ENCODE results near the gene C6orf120.

C6orf120 gene

DNA sequence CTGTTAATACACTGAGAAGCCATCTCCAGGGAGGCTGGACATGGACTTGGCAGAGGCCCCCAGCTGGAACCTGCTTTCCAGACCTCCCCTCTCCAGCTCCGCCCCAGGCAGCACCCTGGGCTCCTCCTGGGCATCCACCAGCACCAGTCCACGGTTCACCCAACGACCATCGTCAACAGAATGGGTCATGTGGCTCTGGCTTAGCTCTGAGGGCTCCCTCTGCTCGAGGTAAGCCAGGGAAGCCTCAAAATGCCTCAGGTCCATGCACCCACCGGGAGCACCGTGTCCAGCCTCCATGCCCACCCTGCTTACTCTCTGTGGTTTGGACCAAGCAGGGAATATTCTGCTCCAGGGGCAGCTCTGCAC lies 40.6 kb upstream of the C6orf120 start:
- DNase-seq (ENCODE audit: insufficient read length, low spot score), result no peak
- TF ChIP-seq SPI1 (IDR thresholded peaks at IDR 0.05; ENCODE audit: low read depth, low read length), result no peak
- TF ChIP-seq TAF1 (IDR thresholded peaks at IDR 0.05; ENCODE audit: low read depth, low read length), result no peak
- TF ChIP-seq POLR2AphosphoS5 (IDR thresholded peaks at IDR 0.05; ENCODE audit: low read depth, low read length), result no peak
- TF ChIP-seq PAX5 (IDR thresholded peaks at IDR 0.05; ENCODE audit: insufficient read depth, low read length, severe bottlenecking), result no peak
- TF ChIP-seq POLR2A (IDR thresholded peaks at IDR 0.05; ENCODE audit: low read depth, low read length), result no peak
- no peak for TF ChIP-seq POU2F2 (IDR thresholded peaks at IDR 0.05; ENCODE audit: low read depth, low read length)
- no peak for FAIRE-seq

DNA sequence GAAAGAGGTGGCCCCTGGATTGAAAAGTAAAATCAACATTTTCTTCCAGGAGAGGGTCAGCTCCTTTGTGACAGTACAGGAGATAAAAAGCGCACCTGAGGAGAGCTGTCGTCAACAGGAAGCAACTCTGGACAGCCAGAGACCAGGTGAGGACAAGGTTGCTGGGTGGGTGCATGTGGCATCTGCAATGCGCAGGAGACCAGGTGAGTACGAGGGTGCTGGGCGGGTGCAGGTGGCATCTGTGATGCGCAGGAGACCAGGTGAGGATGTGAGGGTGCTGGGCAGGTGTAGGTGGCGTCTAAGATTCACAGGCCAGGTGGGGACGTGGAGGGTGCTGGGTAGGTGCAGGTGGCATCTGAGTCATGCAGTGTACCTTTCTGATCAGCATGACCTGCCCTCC lies 38.5 kb upstream of the C6orf120 start:
- no peak for FAIRE-seq
- TF ChIP-seq POLR2AphosphoS5 (IDR thresholded peaks at IDR 0.05; ENCODE audit: low read depth, low read length) (no peak), TAF1 (IDR thresholded peaks at IDR 0.05; ENCODE audit: low read depth, low read length) (no peak), POU2F2 (IDR thresholded peaks at IDR 0.05; ENCODE audit: low read depth, low read length) (no peak), POLR2A (IDR thresholded peaks at IDR 0.05; ENCODE audit: low read depth, low read length) (no peak), PAX5 (IDR thresholded peaks at IDR 0.05; ENCODE audit: insufficient read depth, low read length, severe bottlenecking) (no peak), SPI1 (IDR thresholded peaks at IDR 0.05; ENCODE audit: low read depth, low read length) (no peak)

DNA sequence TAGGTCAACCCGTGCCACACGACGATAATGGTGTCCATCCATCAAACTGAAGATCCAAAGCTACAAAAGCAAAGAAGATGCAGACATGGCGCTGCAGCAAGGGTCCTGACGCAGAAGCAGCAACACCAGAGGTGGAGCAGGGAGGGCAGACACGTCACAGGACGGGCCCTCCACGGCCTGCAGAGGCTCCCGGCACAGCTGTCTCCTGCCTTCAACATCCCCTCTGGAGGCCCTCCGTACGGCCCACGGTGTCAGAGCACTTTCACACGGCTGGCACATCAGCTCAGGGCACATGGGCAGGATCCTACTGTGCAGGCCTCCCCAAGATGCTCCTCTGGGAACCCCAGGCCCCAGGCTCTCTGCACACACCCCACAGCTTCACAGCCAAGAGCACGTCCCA lies 37.7 kb upstream of the C6orf120 start:
- DNase-seq (ENCODE audit: insufficient read length, low spot score), result no peak
- TF ChIP-seq SPI1 (IDR thresholded peaks at IDR 0.05; ENCODE audit: low read depth, low read length) (no peak), TAF1 (IDR thresholded peaks at IDR 0.05; ENCODE audit: low read depth, low read length) (no peak), POU2F2 (IDR thresholded peaks at IDR 0.05; ENCODE audit: low read depth, low read length) (no peak), PAX5 (IDR thresholded peaks at IDR 0.05; ENCODE audit: insufficient read depth, low read length, severe bottlenecking) (no peak), POLR2AphosphoS5 (IDR thresholded peaks at IDR 0.05; ENCODE audit: low read depth, low read length) (no peak)
- no peak for FAIRE-seq

More for the DNA sequence above, 38.5 kb upstream of the C6orf120 start:
- no peak for DNase-seq (ENCODE audit: insufficient read length, low spot score)

DNA sequence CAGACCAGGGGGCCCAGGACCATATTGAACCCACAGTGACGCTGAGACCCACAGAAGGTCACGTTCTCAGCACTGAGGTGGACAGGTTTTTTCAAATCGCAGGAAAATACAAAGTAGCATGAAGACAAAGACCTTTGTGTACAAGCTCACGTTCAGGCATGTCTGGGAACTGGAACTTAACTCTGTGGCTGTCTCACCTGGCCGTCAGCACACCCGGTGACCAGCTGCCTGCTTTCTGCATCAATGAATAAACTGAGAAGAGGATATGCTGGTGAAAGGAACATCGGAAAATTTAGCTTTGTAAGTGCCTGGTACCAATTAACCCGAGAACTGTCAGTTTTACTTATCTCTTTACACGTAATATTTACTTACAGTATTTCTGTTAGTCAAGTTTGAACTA lies 36.6 kb upstream of the C6orf120 start:
- TF ChIP-seq PAX5 (IDR thresholded peaks at IDR 0.05; ENCODE audit: insufficient read depth, low read length, severe bottlenecking), result no peak
- TF ChIP-seq POU2F2 (IDR thresholded peaks at IDR 0.05; ENCODE audit: low read depth, low read length), result no peak
- no peak for TF ChIP-seq TAF1 (IDR thresholded peaks at IDR 0.05; ENCODE audit: low read depth, low read length)
- no peak for TF ChIP-seq POLR2A (IDR thresholded peaks at IDR 0.05; ENCODE audit: low read depth, low read length)
- no peak for TF ChIP-seq SPI1 (IDR thresholded peaks at IDR 0.05; ENCODE audit: low read depth, low read length)
- TF ChIP-seq POLR2AphosphoS5 (IDR thresholded peaks at IDR 0.05; ENCODE audit: low read depth, low read length), result no peak
- DNase-seq (ENCODE audit: insufficient read length, low spot score), result no peak
- FAIRE-seq, result no peak

DNA sequence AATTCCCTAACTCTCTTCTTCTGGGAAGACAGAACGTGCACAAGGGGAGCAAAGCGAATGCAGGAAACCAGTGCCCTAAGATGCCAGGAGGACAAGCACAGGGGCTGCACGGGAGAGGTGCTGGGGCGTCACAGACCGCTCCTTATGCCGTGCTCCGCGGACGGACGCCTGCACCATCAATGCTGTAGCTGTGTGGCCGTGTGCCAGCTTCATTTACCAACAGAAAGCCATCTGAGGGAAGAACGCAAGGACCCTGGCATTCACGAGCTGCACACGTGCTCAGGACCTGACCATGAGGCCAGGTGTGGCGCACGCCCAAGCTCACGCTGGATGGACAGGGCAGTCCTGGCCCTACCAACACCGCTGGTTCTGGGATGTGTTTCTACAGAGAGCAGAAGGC lies 35.5 kb upstream of the C6orf120 start:
- no peak for DNase-seq (ENCODE audit: insufficient read length, low spot score)
- TF ChIP-seq PAX5 (IDR thresholded peaks at IDR 0.05; ENCODE audit: insufficient read depth, low read length, severe bottlenecking) (no peak), POLR2A (IDR thresholded peaks at IDR 0.05; ENCODE audit: low read depth, low read length) (no peak)
- FAIRE-seq, result no peak

DNA sequence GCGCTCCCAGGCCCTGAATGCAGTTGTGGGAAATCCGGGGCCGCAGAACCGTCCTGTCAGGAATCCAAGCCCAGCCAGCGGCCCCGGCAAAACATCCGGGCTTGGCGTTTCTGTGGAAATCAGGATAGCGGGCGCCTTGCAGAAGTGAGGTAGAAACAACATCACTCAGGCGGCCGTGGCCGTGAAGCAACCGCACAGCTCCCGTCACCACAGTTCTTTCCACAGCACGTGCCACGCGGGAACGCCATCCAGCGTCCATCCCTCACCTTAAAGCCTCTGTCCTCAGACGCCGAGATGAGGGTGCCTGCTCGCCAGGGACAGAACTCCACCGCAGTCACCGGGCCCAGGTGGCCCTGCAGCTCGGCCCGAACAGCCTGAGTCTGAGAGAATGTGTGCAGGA lies 34.2 kb upstream of the C6orf120 start:
- no peak for FAIRE-seq
- DNase-seq (ENCODE audit: insufficient read length, low spot score), result no peak
- TF ChIP-seq POLR2AphosphoS5 (IDR thresholded peaks at IDR 0.05; ENCODE audit: low read depth, low read length) (no peak), SPI1 (IDR thresholded peaks at IDR 0.05; ENCODE audit: low read depth, low read length) (no peak), TAF1 (IDR thresholded peaks at IDR 0.05; ENCODE audit: low read depth, low read length) (no peak), PAX5 (IDR thresholded peaks at IDR 0.05; ENCODE audit: insufficient read depth, low read length, severe bottlenecking) (no peak), POU2F2 (IDR thresholded peaks at IDR 0.05; ENCODE audit: low read depth, low read length) (no peak), POLR2A (IDR thresholded peaks at IDR 0.05; ENCODE audit: low read depth, low read length) (no peak)

DNA sequence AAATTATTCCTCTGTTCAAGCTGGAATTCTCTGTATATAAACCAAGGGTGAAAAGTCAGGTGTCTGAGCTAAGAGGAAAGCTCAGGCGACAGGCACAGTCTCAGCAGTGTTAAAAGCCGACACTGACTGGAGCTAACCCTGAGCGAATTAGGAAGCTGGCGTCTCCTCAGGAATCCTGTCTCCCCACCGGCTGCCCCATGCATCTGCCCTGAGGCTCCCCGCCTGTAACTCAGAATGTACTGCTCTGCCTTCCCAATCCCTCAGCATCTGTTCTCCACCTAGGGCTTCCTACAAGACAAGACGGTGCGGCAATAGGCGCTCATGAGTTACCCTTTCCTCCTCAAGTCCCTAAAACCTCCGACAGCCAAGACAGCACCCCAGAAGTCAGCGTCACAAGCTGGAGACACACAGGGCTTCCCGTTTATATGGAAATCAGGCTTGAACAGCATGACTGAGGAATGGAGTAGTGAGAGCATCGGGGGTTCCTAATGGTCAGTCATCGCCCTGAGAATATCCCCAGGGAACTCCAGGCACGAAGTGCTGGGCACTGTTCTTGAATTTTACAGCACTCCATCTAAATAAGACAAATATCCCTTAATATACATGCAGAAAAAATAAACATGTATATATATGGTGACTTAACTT lies 33.6 kb upstream of the C6orf120 start:
- no peak for TF ChIP-seq POU2F2 (IDR thresholded peaks at IDR 0.05; ENCODE audit: low read depth, low read length)
- TF ChIP-seq POLR2AphosphoS5 (IDR thresholded peaks at IDR 0.05; ENCODE audit: low read depth, low read length), result no peak
- no peak for TF ChIP-seq POLR2A (IDR thresholded peaks at IDR 0.05; ENCODE audit: low read depth, low read length)
- no peak for TF ChIP-seq SPI1 (IDR thresholded peaks at IDR 0.05; ENCODE audit: low read depth, low read length)
- TF ChIP-seq PAX5 (IDR thresholded peaks at IDR 0.05; ENCODE audit: insufficient read depth, low read length, severe bottlenecking), result no peak
- TF ChIP-seq TAF1 (IDR thresholded peaks at IDR 0.05; ENCODE audit: low read depth, low read length), result no peak
- FAIRE-seq, result no peak
- no peak for DNase-seq (ENCODE audit: insufficient read length, low spot score)

DNA sequence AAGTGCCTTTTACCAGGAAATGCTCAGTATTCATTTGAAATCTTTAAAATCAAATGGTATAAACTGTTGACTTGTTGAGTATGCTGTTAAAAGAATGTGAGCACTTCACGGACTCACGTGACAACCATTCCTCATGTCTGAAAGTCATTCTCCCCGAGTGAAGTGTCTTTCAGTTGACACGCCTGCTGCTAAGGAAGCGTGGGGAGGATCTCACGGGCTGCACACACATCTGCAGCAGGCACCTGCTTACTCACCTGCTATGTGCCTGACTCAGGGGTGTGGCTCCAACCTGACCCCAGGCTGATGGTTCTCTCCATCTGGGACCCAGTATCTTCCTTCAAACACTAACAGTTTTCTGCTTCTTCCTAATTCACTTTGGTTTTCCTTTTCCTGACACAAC lies 32.8 kb upstream of the C6orf120 start:
- DNase-seq (ENCODE audit: insufficient read length, low spot score) (no peak), FAIRE-seq (no peak)
- no peak for TF ChIP-seq PAX5 (IDR thresholded peaks at IDR 0.05; ENCODE audit: insufficient read depth, low read length, severe bottlenecking)
- TF ChIP-seq POU2F2 (IDR thresholded peaks at IDR 0.05; ENCODE audit: low read depth, low read length), result no peak
- TF ChIP-seq TAF1 (IDR thresholded peaks at IDR 0.05; ENCODE audit: low read depth, low read length), result no peak
- no peak for TF ChIP-seq POLR2A (IDR thresholded peaks at IDR 0.05; ENCODE audit: low read depth, low read length)
- TF ChIP-seq SPI1 (IDR thresholded peaks at IDR 0.05; ENCODE audit: low read depth, low read length), result no peak
- no peak for TF ChIP-seq POLR2AphosphoS5 (IDR thresholded peaks at IDR 0.05; ENCODE audit: low read depth, low read length)

DNA sequence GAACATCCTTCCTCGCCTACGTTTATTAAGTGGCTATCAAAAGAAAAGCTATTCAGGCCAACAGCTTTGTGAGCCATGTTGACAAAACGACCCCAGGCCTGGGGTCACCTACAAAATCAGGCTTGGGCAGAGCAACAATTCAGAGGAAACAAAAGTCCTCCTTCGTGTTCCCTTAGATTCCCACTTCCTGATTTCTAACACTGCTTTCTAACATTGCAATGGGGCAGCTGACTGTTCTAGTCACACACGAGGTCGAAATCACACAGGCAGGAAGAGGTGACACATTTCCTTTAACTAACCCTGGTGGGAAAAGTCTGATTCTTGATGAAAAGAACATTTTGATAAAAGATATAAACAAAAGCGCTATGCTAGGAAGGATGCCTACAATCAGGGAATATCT lies 32.0 kb upstream of the C6orf120 start:
- FAIRE-seq, result peak; percentile 33
- TF ChIP-seq SPI1 (IDR thresholded peaks at IDR 0.05; ENCODE audit: low read depth, low read length) (peak; percentile 47), PAX5 (IDR thresholded peaks at IDR 0.05; ENCODE audit: insufficient read depth, low read length, severe bottlenecking) (no peak), TAF1 (IDR thresholded peaks at IDR 0.05; ENCODE audit: low read depth, low read length) (no peak)
- no peak for DNase-seq (ENCODE audit: insufficient read length, low spot score)

DNA sequence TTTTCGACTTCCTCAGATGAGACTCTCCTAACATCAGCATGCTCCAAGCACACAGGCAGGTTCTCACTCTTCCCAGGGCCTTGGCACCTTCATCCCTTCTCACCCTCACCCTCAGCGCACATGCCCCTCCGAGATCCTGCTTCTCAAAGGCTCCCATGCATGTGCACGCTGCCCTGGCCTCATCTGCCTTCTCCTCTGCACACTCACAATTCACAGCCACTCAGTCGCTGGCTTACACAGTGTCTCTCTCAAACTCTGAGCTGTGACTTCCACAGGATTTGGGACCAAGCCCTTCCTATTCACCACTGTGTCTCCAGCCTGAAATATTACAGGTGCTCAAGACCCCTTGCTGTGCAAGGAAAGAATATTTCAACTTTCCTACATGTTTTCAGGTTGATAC lies 30.4 kb upstream of the C6orf120 start:
- DNase-seq (ENCODE audit: insufficient read length, low spot score), result no peak
- no peak for FAIRE-seq
- TF ChIP-seq PAX5 (IDR thresholded peaks at IDR 0.05; ENCODE audit: insufficient read depth, low read length, severe bottlenecking) (no peak), POLR2AphosphoS5 (IDR thresholded peaks at IDR 0.05; ENCODE audit: low read depth, low read length) (no peak), POU2F2 (IDR thresholded peaks at IDR 0.05; ENCODE audit: low read depth, low read length) (no peak), POLR2A (IDR thresholded peaks at IDR 0.05; ENCODE audit: low read depth, low read length) (no peak), SPI1 (IDR thresholded peaks at IDR 0.05; ENCODE audit: low read depth, low read length) (no peak), TAF1 (IDR thresholded peaks at IDR 0.05; ENCODE audit: low read depth, low read length) (no peak)

All from GM12891 (cell line).